HepG2 (cell line): ENCODE measurements around the gene GATB.

Experiments
- HOXA3 ChIP-seq: sonication (generic); formaldehyde crosslinking; IDR thresholded peaks from 2 replicates; pipeline ENCODE4 v1.5.0; 2020; ENCODE audit warnings: missing genetic modification reagents
- MYC ChIP-seq: sonication (generic); formaldehyde crosslinking; IDR thresholded peaks from 2 replicates; pipeline ENCODE4 v1.9.0; 2021; ENCODE audit warnings: missing genetic modification reagents, borderline replicate concordance

- TF ChIP-seq MYC (CRISPR knock-in tag) (no peak), HOXA3 (CRISPR knock-in tag) (no peak)
Measured at GRCh38 chr4:151718984-151719955, 41.5 kb downstream of the GATB start.
